SK-N-SH (cell line): Measurements from ENCODE around the gene DGUOK. TPM values are rescaled to one million over a fixed set of nuclear protein-coding genes. Genes with fewer than 3 reads are reported as not detected.

Source experiments
- CTCF ChIA-PET: fragments of 300-600, 350-600 bp; formaldehyde crosslinking; extraction: SDS; loops from one replicate; lab custom pipeline; 2021; lab: Yijun Ruan, JAX
- POLR2A ChIA-PET: fragments of 350-600 bp; sonication (Branson Sonifier 250); formaldehyde crosslinking; extraction: SDS; loops from one replicate; lab custom pipeline; 2020; ENCODE audit warnings: antibody characterized with exemption, inconsistent platforms; lab: Yijun Ruan, JAX
- DNase-seq: peaks from one replicate; pipeline ENCODE4 v3.0.0; 2012
- H2AFZ ChIP-seq: fragments of 200-600 bp; sonication (generic); 2 replicates; pipeline ENCODE4 v1.8.1; 2016; ENCODE audit warnings: antibody characterized with exemption, mild to moderate bottlenecking, low read depth
- H3F3A ChIP-seq: fragments of 200-600 bp; sonication (generic); replicated peaks from 2 replicates; pipeline ENCODE3; 2016; ENCODE audit warnings: antibody characterized with exemption, mild to moderate bottlenecking; ENCODE audit not compliant: insufficient read depth
- H3K27ac ChIP-seq, 2 experiments: fragments of 200-500 bp in 1 of 2; fragments of 200-600 bp in 1 of 2; sonication (Bioruptor generic) in 1 of 2; sonication (generic), shearing (Covaris generic) in 1 of 2; 2 replicates each; pipeline versions ENCODE4 v1.5.1 to v1.6.1; 2014 to 2016; ENCODE audit warnings: low read depth in 2 of 2, inconsistent platforms in 1 of 2, low read length in 1 of 2, mild to moderate bottlenecking in 1 of 2, mixed read lengths in 1 of 2
- H3K27me3 ChIP-seq: fragments of 200-600 bp; sonication (generic), shearing (Covaris generic); 2 replicates; pipeline ENCODE4 v1.6.1; 2016; ENCODE audit warnings: mixed run types; ENCODE audit not compliant: insufficient read depth
- H3K36me3 ChIP-seq, 2 experiments: fragments of 200-500 bp in 1 of 2; fragments of 200-600 bp in 1 of 2; sonication (Bioruptor generic) in 1 of 2; sonication (generic) in 1 of 2; replicated peaks in 1 of 2; 2 replicates each; pipeline versions ENCODE3 to v1.5.1; 2014 to 2016; ENCODE audit warnings: low read length in 1 of 2, mild to moderate bottlenecking in 1 of 2; ENCODE audit not compliant: insufficient read depth in 2 of 2, control insufficient read depth in 1 of 2
- H3K4me1 ChIP-seq, 2 experiments: fragments of 200-500 bp in 1 of 2; fragments of 200-600 bp in 1 of 2; sonication (Bioruptor generic) in 1 of 2; sonication (generic), shearing (Covaris generic) in 1 of 2; 2 replicates each; pipeline versions ENCODE4 v1.5.1 to v1.6.1; 2014 to 2016; ENCODE audit warnings: low read depth in 1 of 2, low read length in 1 of 2, mixed run types in 1 of 2; ENCODE audit not compliant: insufficient read depth in 2 of 2, control insufficient read depth in 1 of 2
- H3K4me2 ChIP-seq: fragments of 200-600 bp; sonication (generic), shearing (Covaris generic); 2 replicates; pipeline ENCODE4 v1.6.1; 2017; ENCODE audit warnings: mixed run types
- H3K4me3 ChIP-seq, 2 experiments: fragments of 200-500 bp in 1 of 2; fragments of 200-600 bp in 1 of 2; sonication (Bioruptor generic) in 1 of 2; sonication (generic), shearing (Covaris generic) in 1 of 2; 2 replicates each; pipeline versions ENCODE4 v1.5.1 to v1.8.1; 2014 to 2016; ENCODE audit warnings: low read depth in 2 of 2, inconsistent platforms in 1 of 2, low read length in 1 of 2, mild to moderate bottlenecking in 1 of 2, mixed read lengths in 1 of 2, moderate library complexity in 1 of 2
- H3K79me2 ChIP-seq: fragments of 200-600 bp; sonication (generic); 2 replicates; pipeline ENCODE4 v1.8.1; 2017; ENCODE audit warnings: mild to moderate bottlenecking; ENCODE audit not compliant: insufficient read depth
- H3K9ac ChIP-seq: fragments of 200-600 bp; sonication (generic); 2 replicates; pipeline ENCODE4 v1.6.1; 2017; ENCODE audit warnings: mixed run types
- H3K9me2 ChIP-seq: fragments of 200-600 bp; sonication (generic); 2 replicates; pipeline ENCODE4 v1.6.1; 2017; ENCODE audit warnings: mixed run types
- H3K9me3 ChIP-seq: fragments of 200-600 bp; sonication (generic); 2 replicates; pipeline ENCODE4 v1.6.1; 2017; ENCODE audit warnings: mixed run types, mild to moderate bottlenecking, moderate library complexity
- H4K20me1 ChIP-seq: fragments of 200-600 bp; sonication (generic); 2 replicates; pipeline ENCODE4 v1.6.1; 2017; ENCODE audit warnings: mild to moderate bottlenecking, mixed run types; ENCODE audit not compliant: insufficient read depth
- CHD2 ChIP-seq: fragments of 150-350 bp; IDR thresholded peaks from 2 replicates; pipeline ENCODE4 v1.6.1; 2018; ENCODE audit warnings: low read length; ENCODE audit not compliant: partially characterized antibody
- ELF1 ChIP-seq: IDR thresholded peaks from 2 replicates; pipeline ENCODE4 v1.4.0; 2012
- FOXJ3 ChIP-seq: sonication (generic); formaldehyde crosslinking; IDR thresholded peaks from 2 replicates; pipeline ENCODE4 v1.5.1; 2020; ENCODE audit warnings: mild to moderate bottlenecking, missing genetic modification reagents
- FOXM1 ChIP-seq: IDR thresholded peaks from 2 replicates; pipeline ENCODE4 v1.4.0; 2012; ENCODE audit warnings: low read depth, mild to moderate bottlenecking
- GABPA ChIP-seq: IDR thresholded peaks from 2 replicates; pipeline ENCODE4 v1.4.0; 2012; ENCODE audit warnings: low read depth, mild to moderate bottlenecking
- JUND ChIP-seq: IDR thresholded peaks from 2 replicates; pipeline ENCODE4 v1.4.0; 2012
- MXI1 ChIP-seq: IDR thresholded peaks from 2 replicates; pipeline ENCODE4 v1.6.1; 2012; ENCODE audit warnings: mild to moderate bottlenecking, low read depth, low read length, improper control_type of control experiment
- POLR2AphosphoS5 ChIP-seq: IDR thresholded peaks from 2 replicates; pipeline ENCODE4 v1.6.1; 2012; ENCODE audit warnings: low read depth, low read length
- RAD21 ChIP-seq: IDR thresholded peaks from 2 replicates; pipeline ENCODE4 v1.6.1; 2012; ENCODE audit warnings: mild to moderate bottlenecking, low read length
- REST ChIP-seq: IDR thresholded peaks from 2 replicates; pipeline ENCODE4 v1.6.1; 2012; ENCODE audit warnings: mild to moderate bottlenecking, low read depth, low read length, moderate library complexity
- RXRA ChIP-seq: IDR thresholded peaks from 2 replicates; pipeline ENCODE4 v1.4.0; 2012; ENCODE audit warnings: low read depth, mild to moderate bottlenecking, borderline replicate concordance
- SIN3A ChIP-seq: IDR thresholded peaks from 2 replicates; pipeline ENCODE4 v1.6.1; 2012; ENCODE audit warnings: low read depth, mild to moderate bottlenecking, low read length, moderate library complexity, borderline replicate concordance
- TCF12 ChIP-seq: IDR thresholded peaks from 2 replicates; pipeline ENCODE4 v1.4.0; 2012
- WGBS: methylation state at CpG from one replicate; pipeline ENCODE4 v1.1.6; 2017; ENCODE audit warnings: low lambda C conversion rate; 5-methylcytosine and 5-hydroxymethylcytosine counted together
- polyA plus RNA-seq, 3 experiments: library from polyadenylated mRNA; depleted of rRNA; stranded (reverse); fragments of >200 nt; gene quantifications; 2 replicates each; pipeline ENCODE4 v1.2.3, GENCODE V29; 2012
- TF ChIP-seq, protein P1 (sequence below): IDR thresholded peaks from 2 replicates; pipeline ENCODE4; 2012

DGUOK gene
- polyA plus RNA-seq, 1 of the 3 experiments (the other 2 are of a cell fraction), result 122 TPM

DNA sequence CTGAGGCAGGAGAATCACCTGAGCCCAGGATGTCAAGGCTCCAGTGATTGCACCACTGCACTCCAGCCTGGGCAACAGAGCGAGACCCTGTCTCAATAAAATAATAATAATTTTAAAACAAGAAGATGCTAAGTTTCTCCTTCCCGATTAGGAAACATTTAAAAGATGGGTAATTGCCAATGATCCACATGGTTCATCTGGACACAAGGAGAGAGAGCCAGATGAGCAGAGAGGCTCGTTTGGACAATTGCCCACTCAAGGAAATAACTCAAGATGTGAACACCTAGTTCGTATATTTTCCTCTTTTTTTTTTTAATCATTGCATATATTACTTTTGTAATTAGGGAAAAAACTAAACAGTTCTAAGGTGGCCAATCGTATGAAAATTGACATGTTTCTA is 37.5 kb upstream of the DGUOK start:
- Histone ChIP-seq H3F3A (no peaks in the 10 kb centered on the region), H3K9me2 (no peaks in the 10 kb centered on the region), H3K4me3 (no peak overlapping the region), H4K20me1 (no peaks in the 10 kb centered on the region), H3K9me3 (no peaks in the 10 kb centered on the region), H3K79me2 (no peaks in the 10 kb centered on the region), H3K9ac (no peak overlapping the region), H2AFZ (no peak overlapping the region), H3K4me1 (no peaks in the 10 kb centered on the region), H3K27ac (no peak overlapping the region), H3K27me3 (no peaks in the 10 kb centered on the region; the same call in 1 of the 2 replicates), H3K4me2 (no peak overlapping the region), H3K36me3 (no peaks in the 10 kb centered on the region)
- POLR2A ChIA-PET, result no interaction called here
- TF ChIP-seq CHD2, result no peak
- no peak for TF ChIP-seq RAD21
- no peak for TF ChIP-seq RXRA
- TF ChIP-seq SIN3A, result no peak
- TF ChIP-seq POLR2AphosphoS5, result no peak
- TF ChIP-seq GABPA, result no peak
- no peak for TF ChIP-seq TCF12
- no peak for TF ChIP-seq JUND
- TF ChIP-seq, protein P1, sequence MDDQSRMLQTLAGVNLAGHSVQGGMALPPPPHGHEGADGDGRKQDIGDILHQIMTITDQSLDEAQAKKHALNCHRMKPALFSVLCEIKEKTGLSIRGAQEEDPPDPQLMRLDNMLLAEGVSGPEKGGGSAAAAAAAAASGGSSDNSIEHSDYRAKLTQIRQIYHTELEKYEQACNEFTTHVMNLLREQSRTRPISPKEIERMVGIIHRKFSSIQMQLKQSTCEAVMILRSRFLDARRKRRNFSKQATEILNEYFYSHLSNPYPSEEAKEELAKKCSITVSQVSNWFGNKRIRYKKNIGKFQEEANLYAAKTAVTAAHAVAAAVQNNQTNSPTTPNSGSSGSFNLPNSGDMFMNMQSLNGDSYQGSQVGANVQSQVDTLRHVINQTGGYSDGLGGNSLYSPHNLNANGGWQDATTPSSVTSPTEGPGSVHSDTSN, result no peak
- no peak for TF ChIP-seq FOXJ3 (CRISPR knock-in tag)
- TF ChIP-seq FOXM1, result no peak
- TF ChIP-seq MXI1, result no peak
- CTCF ChIA-PET, result no interaction called here
- DNase-seq, result no peak
- 69% methylated on average over 5 of the region's 5 CpGs for WGBS

- Histone ChIP-seq H3K9me2 (no peaks in the 10 kb centered on the region), H3K79me2 (no peaks in the 10 kb centered on the region), H3K9ac (no peak overlapping the region), H3K4me1 (no peaks in the 10 kb centered on the region), H3K27me3 (no peaks in the 10 kb centered on the region; the same call in 1 of the 2 replicates), H3K27ac (no peak overlapping the region), H3K4me2 (no peak overlapping the region), H3K9me3 (no peaks in the 10 kb centered on the region), H3K36me3 (no peaks in the 10 kb centered on the region), H3F3A (no peaks in the 10 kb centered on the region), H4K20me1 (no peaks in the 10 kb centered on the region), H3K4me3 (no peak overlapping the region), H2AFZ (no peak overlapping the region)
- DNase-seq, result no peak
- POLR2A ChIA-PET, result no interaction called here
- 64% methylated on average over 6 of the region's 9 CpGs for WGBS
- TF ChIP-seq ELF1, result no peak
- peak; percentile 53; the same call in 1 of the 2 replicates for TF ChIP-seq REST
- CTCF ChIA-PET, result no interaction called here
Observed at GRCh38 chr2:73890301-73891092, 36.2 kb upstream of the DGUOK start.
